IMR-90 (cell line): ENCODE data around the gene APOC1. TPM values are rescaled to one million over a fixed set of nuclear protein-coding genes. Genes with fewer than 3 reads are reported as not detected.

ENCODE experiments used
- ATAC-seq: fragments of 200-7000 bp; cut with Tn5 transposase; 2 replicates; pipeline ENCODE4 v1.9.1; 2020; ENCODE audit warnings: low read depth, mild to moderate bottlenecking, moderate library complexity
- BruUV-seq: library from RNA; stranded (reverse); fragments of 400-500 nt; replicated peaks from 2 replicates; lab custom pipeline; 2021; lab: Mats Ljungman, UMichigan
- CTCF ChIA-PET: fragments of 300-600 bp; formaldehyde crosslinking; extraction: SDS; loops from one replicate; lab custom pipeline; 2021; ENCODE audit warnings: antibody characterized with exemption; lab: Yijun Ruan, JAX
- POLR2A ChIA-PET: fragments of 300-600 bp; sonication (Branson Sonifier 250); formaldehyde crosslinking; loops from one replicate; lab custom pipeline; 2022; ENCODE audit warnings: antibody characterized with exemption; ENCODE audit not compliant: unreplicated experiment; lab: Charles Lee
- DNase-seq: peaks from one replicate; pipeline ENCODE4 v3.0.0; 2013
- H2AFZ ChIP-seq: replicated peaks from 2 replicates; pipeline ENCODE3; 2013; ENCODE audit warnings: low read length, mild to moderate bottlenecking; ENCODE audit not compliant: poor library complexity
- H2AK5ac ChIP-seq: 2 replicates; pipeline ENCODE4 v1.6.1; 2013; ENCODE audit warnings: low read depth, low read length, inconsistent platforms
- H2AK9ac ChIP-seq: replicated peaks from 2 replicates; pipeline ENCODE3; 2013; ENCODE audit warnings: mild to moderate bottlenecking, low read depth, low read length, moderate library complexity; ENCODE audit not compliant: poor library complexity
- H2BK120ac ChIP-seq: 2 replicates; pipeline ENCODE4 v1.6.1; 2013; ENCODE audit warnings: low read depth, low read length, inconsistent platforms
- H2BK15ac ChIP-seq: 3 replicates; pipeline ENCODE4 v1.6.1; 2013; ENCODE audit warnings: low read depth, low read length, inconsistent platforms
- H2BK20ac ChIP-seq: 2 replicates; pipeline ENCODE4 v1.6.1; 2013; ENCODE audit warnings: low read depth, mild to moderate bottlenecking, inconsistent platforms, low read length, moderate library complexity
- H2BK5ac ChIP-seq: 2 replicates; pipeline ENCODE4 v1.6.1; 2013; ENCODE audit warnings: mild to moderate bottlenecking, low read depth, low read length, inconsistent platforms; ENCODE audit not compliant: poor library complexity, severe bottlenecking
- H3K14ac ChIP-seq: replicated peaks from 2 replicates; pipeline ENCODE4 v1.6.1; 2013; ENCODE audit warnings: low read depth, low read length, inconsistent platforms
- H3K18ac ChIP-seq: 2 replicates; pipeline ENCODE4 v1.6.1; 2013; ENCODE audit warnings: low read depth, low read length, control low read depth
- H3K23ac ChIP-seq: 2 replicates; pipeline ENCODE4 v1.6.1; 2013; ENCODE audit warnings: low read depth, low read length, inconsistent platforms
- H3K27ac ChIP-seq: 2 replicates; pipeline ENCODE4 v1.5.1; 2013; ENCODE audit warnings: mild to moderate bottlenecking, control low read depth, low read length; ENCODE audit not compliant: insufficient read depth
- H3K27me3 ChIP-seq: 2 replicates; pipeline ENCODE4 v1.6.1; 2013; ENCODE audit warnings: low read length; ENCODE audit not compliant: control insufficient read depth, insufficient read depth
- H3K36me3 ChIP-seq: 2 replicates; pipeline ENCODE4 v1.6.1; 2013; ENCODE audit warnings: low read length, mixed read lengths; ENCODE audit not compliant: control insufficient read depth, insufficient read depth
- H3K4ac ChIP-seq: 2 replicates; pipeline ENCODE4 v1.6.1; 2013; ENCODE audit warnings: low read depth, low read length, inconsistent platforms
- H3K4me1 ChIP-seq: 2 replicates; pipeline ENCODE4 v1.6.1; 2013; ENCODE audit warnings: low read length, mixed read lengths; ENCODE audit not compliant: control insufficient read depth, insufficient read depth
- H3K4me2 ChIP-seq: 2 replicates; pipeline ENCODE4 v1.6.1; 2013; ENCODE audit warnings: low read depth, mild to moderate bottlenecking, control low read depth, low read length, moderate library complexity
- H3K4me3 ChIP-seq: 2 replicates; pipeline ENCODE4 v1.5.1; 2013; ENCODE audit warnings: low read depth, mild to moderate bottlenecking, control low read depth, low read length, moderate library complexity; ENCODE audit not compliant: insufficient read depth
- H3K56ac ChIP-seq: 2 replicates; pipeline ENCODE4 v1.6.1; 2013; ENCODE audit warnings: low read length, inconsistent platforms; ENCODE audit not compliant: insufficient read depth; ENCODE audit errors: extremely low read depth
- H3K79me1 ChIP-seq, 2 experiments: 2 replicates each; pipeline ENCODE4 v1.6.1; 2013; ENCODE audit warnings: low read length in 2 of 2, inconsistent platforms in 1 of 2, low read depth in 1 of 2
- H3K9ac ChIP-seq: 2 replicates; pipeline ENCODE4 v1.6.1; 2013; ENCODE audit warnings: low read depth, low read length, control low read depth
- H3K9me1 ChIP-seq: 2 replicates; pipeline ENCODE4 v1.6.1; 2013; ENCODE audit warnings: low read length, inconsistent platforms; ENCODE audit not compliant: insufficient read depth
- H3K9me3 ChIP-seq: 2 replicates; pipeline ENCODE4 v1.6.1; 2013; ENCODE audit warnings: low read length; ENCODE audit not compliant: control insufficient read depth, insufficient read depth
- H4K20me1 ChIP-seq: 2 replicates; pipeline ENCODE4 v1.6.1; 2013; ENCODE audit warnings: low read length, inconsistent platforms; ENCODE audit not compliant: insufficient read depth
- H4K5ac ChIP-seq: 2 replicates; pipeline ENCODE4 v1.6.1; 2013; ENCODE audit warnings: mild to moderate bottlenecking, low read depth, low read length, control low read depth
- H4K8ac ChIP-seq, 2 experiments: 2 replicates each; pipeline ENCODE4 v1.6.1; 2013; ENCODE audit warnings: low read depth in 2 of 2, low read length in 2 of 2, control low read depth in 1 of 2, inconsistent platforms in 1 of 2
- H4K91ac ChIP-seq: 2 replicates; pipeline ENCODE4 v1.6.1; 2013; ENCODE audit warnings: low read depth, low read length, inconsistent platforms; ENCODE audit not compliant: insufficient read depth
- MXI1 ChIP-seq: IDR thresholded peaks from 2 replicates; pipeline ENCODE4 v1.6.1; 2012; ENCODE audit warnings: low read depth, mild to moderate bottlenecking, low read length, moderate library complexity, borderline replicate concordance
- POLR2A ChIP-seq: IDR thresholded peaks from 2 replicates; pipeline ENCODE4 v1.6.1; 2012; ENCODE audit warnings: mild to moderate bottlenecking, low read depth, low read length
- WGBS, 2 experiments: methylation state at CpG; one replicate each; pipeline versions ENCODE4 v1.1.5 to v1.1.7; 2013; ENCODE audit warnings: missing lambda C conversion rate in 2 of 2; ENCODE audit not compliant: insufficient read length in 1 of 2; ENCODE audit errors: extremely low coverage in 2 of 2; 5-methylcytosine and 5-hydroxymethylcytosine counted together
- dilution Hi-C: fragments of 300-500 bp; cut with HindIII; formaldehyde crosslinking; loops from one replicate; pipeline ENCODE4 v1.14.3; 2018; ENCODE audit warnings: low sequenced_read_pairs; ENCODE audit not compliant: unreplicated experiment
- in situ Hi-C: fragments of 300-500 bp; cut with MboI; formaldehyde crosslinking; loops from 3 replicates; pipeline ENCODE4 v1.14.3; 2019; ENCODE audit warnings: low sequenced_read_pairs, inconsistent platforms, mixed read lengths
- intact Hi-C: fragments of 100-400 bp; cut with micrococcal nuclease; formaldehyde crosslinking; loops from 2 replicates; pipeline ENCODE4 v1.10.0; 2022
- polyA plus RNA-seq, 3 experiments: library from polyadenylated mRNA; depleted of rRNA; stranded (reverse); fragments of >200 nt; gene quantifications; 2 replicates each; pipeline ENCODE4 v1.2.3, GENCODE V29; 2012; ENCODE audit warnings: low replicate concordance in 1 of 3
- total RNA-seq: library from RNA; depleted of rRNA; stranded (reverse); fragments of >200 nt; gene quantifications from 2 replicates; pipeline ENCODE4 v1.2.3, GENCODE V29; 2012

APOC1 gene
- total and polyA plus RNA-seq, 2 of the 4 experiments (the other 2 are of a cell fraction): 1.1 TPM; not detected in 1

DNA sequence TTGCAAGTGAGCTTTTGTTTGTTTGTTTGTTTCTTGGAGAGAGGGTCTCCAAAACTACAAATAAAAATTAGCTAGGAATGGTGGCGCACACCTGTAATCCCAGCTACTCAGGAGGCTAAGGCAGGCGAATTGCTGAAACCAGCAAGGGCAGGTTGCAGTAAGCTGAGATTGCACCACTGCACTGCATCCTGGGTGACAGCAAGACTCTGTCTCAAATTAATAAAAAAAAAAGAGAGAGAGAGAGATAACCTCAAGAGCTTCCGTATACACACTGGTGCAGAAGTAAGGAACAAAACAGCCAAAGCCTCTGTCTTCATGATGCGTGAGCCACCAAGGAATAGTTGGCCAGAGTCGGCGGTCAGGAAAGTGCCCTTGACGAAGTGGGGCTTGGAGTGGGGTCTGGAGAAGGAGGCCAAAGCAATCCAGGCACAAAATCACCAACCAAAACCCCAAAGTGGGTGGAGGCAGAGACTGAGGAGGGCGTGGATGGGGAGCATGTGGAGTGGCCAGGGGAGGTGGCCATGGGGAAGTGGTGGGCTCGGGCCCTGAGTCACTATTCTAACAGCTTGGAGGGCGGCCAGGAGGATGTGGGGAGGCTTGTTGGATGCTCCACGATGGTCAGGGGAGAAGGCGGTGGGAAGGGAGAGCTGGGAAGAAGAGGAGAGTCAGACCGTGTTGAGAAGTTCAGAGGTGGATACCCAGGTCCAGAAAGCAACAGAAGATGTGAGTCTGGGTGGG lies 44.5 kb upstream of the APOC1 start:
- peaks cover 48% of the 10 kb centered on the region for H4K20me1 ChIP-seq
- H3K23ac ChIP-seq: no peak overlapping the region
- DNase-seq (peak; percentile 84), ATAC-seq (peak; percentile 65)
- H3K9me3 ChIP-seq: no peaks in the 10 kb centered on the region
- no peak overlapping the region for H4K91ac ChIP-seq
- dilution Hi-C loops (no loop called here), intact Hi-C loops (no loop called here), in situ Hi-C loops (no loop called here)
- POLR2A ChIA-PET: interaction anchor here (0.6 kb wide), 1 partner anchor 99 kb away, joined by 6 read pairs; no protein-coding TSS in a partner anchor
- peaks cover 38 to 86% of the 10 kb centered on the region in 2 experiments for H3K79me1 ChIP-seq
- no peak overlapping the region for H2BK20ac ChIP-seq
- peak overlapping the region; percentile 54; the same call in 1 of the 2 replicates for H2AK5ac ChIP-seq
- no peak overlapping the region for H2BK5ac ChIP-seq
- WGBS, 2 experiments: 19% methylated on average over 3 of the region's 13 CpGs; no CpG with 5 or more reads in 1 of the 2 experiments
- no peak overlapping the region for H2BK120ac ChIP-seq
- CTCF ChIA-PET: no interaction called here
- no peak overlapping the region for H3K27ac ChIP-seq
- no peak overlapping the region for H3K56ac ChIP-seq
- H3K27me3 ChIP-seq: no peaks in the 10 kb centered on the region
- peak overlapping the region; percentile 60 for H2AK9ac ChIP-seq
- peak overlapping the region; percentile 65 for H2AFZ ChIP-seq
- H4K8ac ChIP-seq: peak overlapping the region in 1 of 2 experiments; percentile 31; a peak in 1 of 4 replicates
- H3K36me3 ChIP-seq: peaks cover 75% of the 10 kb centered on the region
- H3K9me1 ChIP-seq: peaks cover 14% of the 10 kb centered on the region
- H3K4me1 ChIP-seq: peaks cover 2% of the 10 kb centered on the region; the same call in 1 of the 2 replicates
- no TSS peak for BruUV-seq
- TF ChIP-seq MXI1 (peak; percentile 74; the same call in 1 of the 2 replicates), POLR2A (no peak)
- no peak overlapping the region for H3K18ac ChIP-seq
- H3K9ac ChIP-seq: no peak overlapping the region
- H3K14ac ChIP-seq: no peak overlapping the region
- H3K4me2 ChIP-seq: no peak overlapping the region
- H4K5ac ChIP-seq: no peak overlapping the region
- H3K4me3 ChIP-seq: no peak overlapping the region
- H3K4ac ChIP-seq: no peak overlapping the region
- no peak overlapping the region for H2BK15ac ChIP-seq
